Activated T-helper 1 cell treated with anti-CD3 and anti-CD28 coated beads, Interleukin-12 subunit alpha, Interleukin-12 subunit beta, Interleukin-2, Interleukin-4 antibody, amounts not matched to agents 30 ng/mL and 10 ng/mL and 1 ng/mL, durations not matched to agents 14 hours and 24 hours and 36 hours (primary cell): ENCODE results near the gene ARHGAP5. TPM values are rescaled to one million over a fixed set of nuclear protein-coding genes. Genes with fewer than 3 reads are reported as not detected.
A peak's percentile ranks its signal among the peaks of the same experiment; 100 is the strongest.

Experiments
- DNase-seq: peaks from one replicate; pipeline ENCODE4 v3.0.0; 2021; ENCODE audit warnings: low spot score
- H3K27ac Mint-ChIP-seq: one replicate; pipeline ENCODE4 v1.8.0; 2021; ENCODE audit warnings: mild to moderate bottlenecking, mixed read lengths
- H3K27me3 Mint-ChIP-seq: one replicate; pipeline ENCODE4 v1.8.0; 2022; ENCODE audit warnings: mild to moderate bottlenecking, moderate library complexity, mixed read lengths; ENCODE audit not compliant: insufficient read depth
- H3K36me3 Mint-ChIP-seq: one replicate; pipeline ENCODE4 v1.8.0; 2021; ENCODE audit warnings: low read depth, mixed read lengths
- H3K4me1 Mint-ChIP-seq: one replicate; pipeline ENCODE4 v1.8.0; 2021; ENCODE audit warnings: low read depth, mixed read lengths
- H3K4me3 Mint-ChIP-seq: one replicate; pipeline ENCODE4 v1.8.0; 2021; ENCODE audit warnings: mild to moderate bottlenecking, moderate library complexity, mixed read lengths
- H3K9me3 Mint-ChIP-seq: one replicate; pipeline ENCODE4 v1.8.0; 2021; ENCODE audit warnings: mixed read lengths
- intact Hi-C: fragments of 100-400 bp; cut with micrococcal nuclease; formaldehyde crosslinking; loops from one replicate; pipeline ENCODE4 v1.15.1; 2024
- total RNA-seq: library from RNA; stranded (reverse); gene quantifications from 2 replicates; pipeline ENCODE4 v1.2.3, GENCODE V29; 2022

The ARHGAP5 gene
- total RNA-seq, 1 donor from 2014 or later: 31.8 TPM

- intact Hi-C loops: no loop called here
- Mint-ChIP-seq H3K27me3 (peaks cover 4% of the 10 kb centered on the region), H3K4me3 (no peak overlapping the region), H3K4me1 (no peaks in the 10 kb centered on the region), H3K27ac (no peak overlapping the region), H3K36me3 (no peaks in the 10 kb centered on the region), H3K9me3 (no peaks in the 10 kb centered on the region)
- DNase-seq: no peak
Observed at GRCh38 chr14:32055175-32055574, 21.9 kb upstream of the ARHGAP5 start.

- intact Hi-C loops: no loop called here
- H3K4me3 Mint-ChIP-seq: no peak overlapping the region
- H3K36me3 Mint-ChIP-seq: no peaks in the 10 kb centered on the region
- peaks cover 6% of the 10 kb centered on the region for H3K27me3 Mint-ChIP-seq
- no peak overlapping the region for H3K27ac Mint-ChIP-seq
- H3K4me1 Mint-ChIP-seq: no peaks in the 10 kb centered on the region
- no peak for DNase-seq
- no peaks in the 10 kb centered on the region for H3K9me3 Mint-ChIP-seq
Observed at GRCh38 chr14:32059702-32060101, 17.4 kb upstream of the ARHGAP5 start.

GRCh38 chr14:32064931-32065330 lies 12.2 kb upstream of the ARHGAP5 start:
- no peak for DNase-seq
- Mint-ChIP-seq H3K27me3 (peaks cover 5% of the 10 kb centered on the region), H3K4me3 (no peak overlapping the region), H3K27ac (no peak overlapping the region), H3K9me3 (no peaks in the 10 kb centered on the region), H3K4me1 (no peaks in the 10 kb centered on the region), H3K36me3 (no peaks in the 10 kb centered on the region)
- intact Hi-C loops: no loop called here

GRCh38 chr14:32068708-32069107 lies 8.4 kb upstream of the ARHGAP5 start:
- no peak for DNase-seq
- Mint-ChIP-seq H3K4me3 (no peak overlapping the region), H3K9me3 (no peaks in the 10 kb centered on the region), H3K27ac (no peak overlapping the region), H3K27me3 (peaks cover 12% of the 10 kb centered on the region), H3K36me3 (no peaks in the 10 kb centered on the region), H3K4me1 (peaks cover 2% of the 10 kb centered on the region)
- intact Hi-C loops: no loop called here

GRCh38 chr14:32070282-32070681 lies 6.8 kb upstream of the ARHGAP5 start:
- H3K36me3 Mint-ChIP-seq: no peaks in the 10 kb centered on the region
- H3K9me3 Mint-ChIP-seq: no peaks in the 10 kb centered on the region
- intact Hi-C loops: loop anchor here (10.0 kb wide), 2 partner anchors 685 to 1975 kb away; no protein-coding TSS in a partner anchor

GRCh38 chr14:32072676-32073075 lies 4.4 kb upstream of the ARHGAP5 start:
- no peak for DNase-seq
- Mint-ChIP-seq H3K9me3 (no peaks in the 10 kb centered on the region), H3K4me3 (no peak overlapping the region), H3K27me3 (peaks cover 23% of the 10 kb centered on the region), H3K4me1 (peaks cover 13% of the 10 kb centered on the region), H3K36me3 (no peaks in the 10 kb centered on the region), H3K27ac (no peak overlapping the region)
- intact Hi-C loops: loop anchor here (1.0 to 10.0 kb wide), 6 partner anchors 146 to 1972 kb away; no protein-coding TSS in a partner anchor

More at GRCh38 chr14:32070282-32070681, 6.8 kb upstream of the ARHGAP5 start:
- Mint-ChIP-seq H3K4me3 (no peak overlapping the region), H3K27ac (no peak overlapping the region), H3K27me3 (peaks cover 16% of the 10 kb centered on the region), H3K4me1 (peaks cover 4% of the 10 kb centered on the region)
- no peak for DNase-seq

GRCh38 chr14:32073537-32074189 lies 3.4 kb upstream of the ARHGAP5 start:
- peaks cover 23% of the 10 kb centered on the region for H3K27me3 Mint-ChIP-seq
- intact Hi-C loops: loop anchor here (1.0 to 10.0 kb wide), 6 partner anchors 147 to 1971 kb away; no protein-coding TSS in a partner anchor
- no peaks in the 10 kb centered on the region for H3K9me3 Mint-ChIP-seq
- H3K27ac Mint-ChIP-seq: no peak overlapping the region
- H3K4me3 Mint-ChIP-seq: no peak overlapping the region
- H3K36me3 Mint-ChIP-seq: no peaks in the 10 kb centered on the region
- DNase-seq: peak; percentile 51
- peaks cover 22% of the 10 kb centered on the region for H3K4me1 Mint-ChIP-seq

- Mint-ChIP-seq H3K4me1 (peaks cover 31% of the 10 kb centered on the region), H3K4me3 (peak overlapping the region; percentile 96), H3K27ac (no peak overlapping the region), H3K9me3 (no peaks in the 10 kb centered on the region), H3K27me3 (peaks cover 26% of the 10 kb centered on the region), H3K36me3 (peaks cover 4% of the 10 kb centered on the region)
- no peak for DNase-seq
- intact Hi-C loops: loop anchor here (5.0 to 10.0 kb wide), 4 partner anchors 690 to 1970 kb away; partner anchors contain the start of genes AP4S1 and STRN3
Observed at GRCh38 chr14:32074887-32075572, 2.1 kb upstream of the ARHGAP5 start.

GRCh38 chr14:32075672-32076277 lies 1.3 kb upstream of the ARHGAP5 start:
- intact Hi-C loops: loop anchor here (1.0 to 10.0 kb wide), 8 partner anchors 128 to 1969 kb away; partner anchors contain the start of genes AP4S1, DTD2, NUBPL and RNU6-8

GRCh38 chr14:32076278-32077080 lies 625 bp upstream of the ARHGAP5 start:
- Mint-ChIP-seq H3K36me3 (peaks cover 6% of the 10 kb centered on the region), H3K4me1 (peaks cover 42% of the 10 kb centered on the region), H3K9me3 (no peaks in the 10 kb centered on the region), H3K4me3 (peak overlapping the region; percentile 96), H3K27ac (peak overlapping the region; percentile 96), H3K27me3 (peaks cover 25% of the 10 kb centered on the region)
- DNase-seq: peak; percentile 71
- intact Hi-C loops: loop anchor here (1.0 to 10.0 kb wide), 8 partner anchors 127 to 1968 kb away; partner anchors contain the start of genes AP4S1, DTD2, NUBPL and RNU6-8

More at GRCh38 chr14:32075672-32076277, 1.3 kb upstream of the ARHGAP5 start:
- peak overlapping the region; percentile 96 for H3K27ac Mint-ChIP-seq
- H3K36me3 Mint-ChIP-seq: peaks cover 4% of the 10 kb centered on the region
- no peaks in the 10 kb centered on the region for H3K9me3 Mint-ChIP-seq
- H3K27me3 Mint-ChIP-seq: peaks cover 25% of the 10 kb centered on the region
- peaks cover 37% of the 10 kb centered on the region for H3K4me1 Mint-ChIP-seq
- H3K4me3 Mint-ChIP-seq: peak overlapping the region; percentile 96
- no peak for DNase-seq

GRCh38 chr14:32078023-32078857 lies 1.1 kb downstream of the ARHGAP5 start:
- intact Hi-C loops: loop anchor here (1.0 to 10.0 kb wide), 6 partner anchors 658 to 1967 kb away; partner anchors contain the start of genes AP4S1, HEATR5A and STRN3
- Mint-ChIP-seq H3K36me3 (peaks cover 6% of the 10 kb centered on the region), H3K4me3 (peak overlapping the region; percentile 96), H3K9me3 (no peaks in the 10 kb centered on the region), H3K27me3 (peaks cover 23% of the 10 kb centered on the region), H3K4me1 (peaks cover 42% of the 10 kb centered on the region), H3K27ac (peak overlapping the region; percentile 91)
- no peak for DNase-seq
